ENCODE results near the gene EFNA5. TPM values are rescaled to one million over a fixed set of nuclear protein-coding genes. Genes with fewer than 3 reads are reported as not detected.
A peak's percentile ranks its signal among the peaks of the same experiment; 100 is the strongest.

The EFNA5 gene
- polyA plus RNA-seq, 4 donors = 0.54 to 3.5 (median 1.7) TPM; not detected in 1

DNA sequence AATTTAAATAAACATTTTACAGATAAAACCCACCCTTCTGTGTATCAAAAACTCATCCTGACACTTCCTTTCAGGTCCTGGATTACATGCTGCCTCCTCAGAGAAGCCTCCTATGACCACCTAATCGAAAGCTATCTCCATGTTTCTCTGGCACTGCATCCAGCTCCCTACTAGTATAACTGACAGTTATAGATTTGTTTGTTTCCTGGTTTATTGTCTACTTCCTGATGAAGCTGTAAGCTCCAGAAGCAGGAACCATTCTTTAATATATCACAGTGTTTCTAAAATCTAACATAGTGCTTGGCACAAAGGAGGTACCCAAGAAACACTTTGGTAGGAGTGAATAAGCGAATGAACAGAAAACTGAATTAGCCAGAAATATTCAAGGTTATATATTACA is 270.4 kb downstream of the EFNA5 start:
- H3K4me1 ChIP-seq (ENCODE audit: control insufficient read depth in 3 of 3, insufficient read depth in 2 of 3, low read depth in 1 of 3, low read length in 2 of 3) = no peaks in the 10 kb centered on the region
- FAIRE-seq = no peak
- no peaks in the 10 kb centered on the region for H3K36me3 ChIP-seq (ENCODE audit: control insufficient read depth in 3 of 3, insufficient read depth in 2 of 3, low read depth in 1 of 3, low read length in 3 of 3)
- no peak overlapping the region for H3K4me3 ChIP-seq (ENCODE audit: low read depth in 1 of 3, low read length in 3 of 3)
- no peaks in the 10 kb centered on the region for H3K27me3 ChIP-seq (ENCODE audit: control insufficient read depth in 3 of 3, insufficient read depth in 3 of 3, low read length in 3 of 3)
- no peaks in the 10 kb centered on the region for H3K9me3 ChIP-seq (ENCODE audit: control insufficient read depth in 2 of 2, insufficient read depth in 1 of 2, low read depth in 1 of 2, low read length in 1 of 2)
- no peak overlapping the region for H3K27ac ChIP-seq (ENCODE audit: low read depth in 1 of 3, low read length in 2 of 3)
- DNase-seq = no peak
- WGBS, 3 donors = 72 to 84% (median 77%) methylated on average over 2 of the region's 2 CpGs

DNA sequence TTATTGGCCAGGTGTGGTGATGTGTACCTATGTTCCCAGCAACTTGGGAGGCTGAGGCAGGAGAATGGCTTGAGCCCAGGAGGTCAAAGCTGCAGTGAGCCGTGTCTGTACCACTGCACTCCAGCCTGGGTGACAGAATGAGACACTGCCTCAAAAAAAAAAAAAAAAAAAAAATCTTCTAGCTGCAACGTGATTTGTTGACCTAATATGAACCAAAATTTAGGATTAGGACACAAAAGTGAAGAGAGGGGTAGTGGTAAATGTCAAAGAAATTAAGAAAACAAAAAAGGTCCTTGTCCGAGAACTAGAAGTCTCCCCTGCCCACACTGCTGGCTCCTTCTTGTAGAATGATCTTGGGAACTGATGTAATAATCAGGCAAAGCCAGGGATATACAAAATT is 272.0 kb downstream of the EFNA5 start:
- Histone ChIP-seq H3K27ac (ENCODE audit: low read depth in 1 of 3, low read length in 2 of 3) (no peak overlapping the region), H3K9me3 (ENCODE audit: control insufficient read depth in 2 of 2, insufficient read depth in 1 of 2, low read depth in 1 of 2, low read length in 1 of 2) (no peaks in the 10 kb centered on the region), H3K36me3 (ENCODE audit: control insufficient read depth in 3 of 3, insufficient read depth in 2 of 3, low read depth in 1 of 3, low read length in 3 of 3) (no peaks in the 10 kb centered on the region), H3K4me3 (ENCODE audit: low read depth in 1 of 3, low read length in 3 of 3) (no peak overlapping the region), H3K4me1 (ENCODE audit: control insufficient read depth in 3 of 3, insufficient read depth in 2 of 3, low read depth in 1 of 3, low read length in 2 of 3) (no peaks in the 10 kb centered on the region), H3K27me3 (ENCODE audit: control insufficient read depth in 3 of 3, insufficient read depth in 3 of 3, low read length in 3 of 3) (no peaks in the 10 kb centered on the region)
- FAIRE-seq = no peak
- no peak for DNase-seq
- 86 to 95% (median 93%) methylated on average over 3 of the region's 3 CpGs for WGBS, 3 donors

DNA sequence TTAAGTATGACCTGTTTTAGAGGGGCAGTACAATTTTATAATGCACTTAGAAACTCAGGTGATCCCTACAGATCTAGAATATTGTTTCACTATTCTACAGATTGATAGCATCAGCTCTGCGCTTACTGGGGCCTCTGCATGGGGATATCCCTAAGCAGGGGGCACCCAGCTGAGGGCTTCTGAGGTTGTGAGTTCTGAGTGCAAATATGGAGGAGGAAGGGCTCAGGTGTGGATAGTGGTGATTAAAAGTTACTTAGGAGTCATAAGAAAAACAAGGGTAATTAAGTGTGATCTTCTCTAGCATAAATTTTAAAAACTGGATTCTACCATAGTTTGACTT is 274.4 kb downstream of the EFNA5 start:
- H3K27ac ChIP-seq (ENCODE audit: low read depth in 1 of 3, low read length in 2 of 3) = no peak overlapping the region
- no peaks in the 10 kb centered on the region for H3K36me3 ChIP-seq (ENCODE audit: control insufficient read depth in 3 of 3, insufficient read depth in 2 of 3, low read depth in 1 of 3, low read length in 3 of 3)
- no peak for DNase-seq
- FAIRE-seq = no peak
- no peaks in the 10 kb centered on the region for H3K9me3 ChIP-seq (ENCODE audit: control insufficient read depth in 2 of 2, insufficient read depth in 1 of 2, low read depth in 1 of 2, low read length in 1 of 2)
- WGBS, 3 donors = 89 to 96% (median 95%) methylated on average over 1 of the region's 1 CpG
- no peak overlapping the region for H3K4me3 ChIP-seq (ENCODE audit: low read depth in 1 of 3, low read length in 3 of 3)
- H3K27me3 ChIP-seq (ENCODE audit: control insufficient read depth in 3 of 3, insufficient read depth in 3 of 3, low read length in 3 of 3) = no peaks in the 10 kb centered on the region
- H3K4me1 ChIP-seq (ENCODE audit: control insufficient read depth in 3 of 3, insufficient read depth in 2 of 3, low read depth in 1 of 3, low read length in 2 of 3) = no peaks in the 10 kb centered on the region

DNA sequence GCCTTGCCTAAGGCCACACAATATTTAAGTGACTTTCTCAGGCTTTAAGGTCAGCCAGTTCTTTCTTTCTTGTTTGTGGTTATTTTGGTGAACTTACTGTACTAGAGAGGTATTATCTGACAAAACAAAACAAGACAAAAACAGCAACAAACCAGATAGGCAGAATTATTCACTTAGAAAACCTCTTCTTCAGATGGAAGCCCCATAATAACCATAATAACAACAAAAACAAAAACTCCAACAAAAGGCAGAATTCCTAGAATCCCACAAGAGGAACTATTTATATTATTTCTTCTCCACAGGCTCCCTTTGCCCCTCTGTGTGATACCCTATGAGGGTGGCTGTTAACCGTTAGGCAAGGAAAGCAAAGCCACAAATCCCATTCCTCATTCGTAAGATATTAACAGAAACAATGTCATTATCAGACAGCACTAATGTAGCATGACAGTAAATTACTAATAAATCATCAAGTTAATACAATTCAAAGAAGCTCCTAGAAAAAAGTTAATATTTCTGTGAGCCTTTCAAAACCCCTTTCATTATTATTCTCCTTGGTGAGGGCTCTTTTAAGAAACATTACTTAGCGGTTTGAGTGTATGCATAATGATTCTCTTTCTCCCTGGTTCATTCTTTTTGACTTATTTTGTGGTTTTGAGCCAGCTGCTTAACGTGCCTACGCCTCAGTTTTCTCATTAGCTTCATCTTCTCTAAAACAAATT is 274.9 kb downstream of the EFNA5 start:
- FAIRE-seq (no peak), DNase-seq (no peak)
- no peak overlapping the region for H3K4me3 ChIP-seq (ENCODE audit: low read depth in 1 of 3, low read length in 3 of 3)
- no peak overlapping the region for H3K27ac ChIP-seq (ENCODE audit: low read depth in 1 of 3, low read length in 2 of 3)
- no peaks in the 10 kb centered on the region for H3K9me3 ChIP-seq (ENCODE audit: control insufficient read depth in 2 of 2, insufficient read depth in 1 of 2, low read depth in 1 of 2, low read length in 1 of 2)
- no peaks in the 10 kb centered on the region for H3K36me3 ChIP-seq (ENCODE audit: control insufficient read depth in 3 of 3, insufficient read depth in 2 of 3, low read depth in 1 of 3, low read length in 3 of 3)
- no peaks in the 10 kb centered on the region for H3K4me1 ChIP-seq (ENCODE audit: control insufficient read depth in 3 of 3, insufficient read depth in 2 of 3, low read depth in 1 of 3, low read length in 2 of 3)
- 71 to 83% (median 72%) methylated on average over 5 of the region's 5 CpGs for WGBS, 3 donors
- H3K27me3 ChIP-seq (ENCODE audit: control insufficient read depth in 3 of 3, insufficient read depth in 3 of 3, low read length in 3 of 3) = no peaks in the 10 kb centered on the region

DNA sequence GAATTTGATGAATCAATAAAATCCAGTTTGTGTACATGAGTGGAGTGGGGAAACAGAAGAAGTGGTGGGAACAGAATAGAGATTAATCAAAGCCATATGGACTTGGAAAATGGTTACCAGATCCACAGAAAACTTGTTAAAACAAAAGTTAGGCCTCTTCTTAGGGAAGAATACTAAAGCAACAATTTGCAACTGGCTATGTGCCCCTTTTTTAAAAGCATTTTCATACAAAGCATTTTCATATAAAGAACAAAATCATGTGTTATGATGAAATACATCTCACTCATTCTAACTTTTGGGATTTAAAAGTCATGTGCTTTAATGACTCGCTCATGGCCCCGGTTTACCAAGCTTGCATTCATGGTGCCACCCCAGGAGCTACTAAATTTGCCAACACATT is 276.9 kb downstream of the EFNA5 start:
- no peak for DNase-seq
- Histone ChIP-seq H3K36me3 (ENCODE audit: control insufficient read depth in 3 of 3, insufficient read depth in 2 of 3, low read depth in 1 of 3, low read length in 3 of 3) (no peaks in the 10 kb centered on the region), H3K9me3 (ENCODE audit: control insufficient read depth in 2 of 2, insufficient read depth in 1 of 2, low read depth in 1 of 2, low read length in 1 of 2) (no peaks in the 10 kb centered on the region), H3K27ac (ENCODE audit: low read depth in 1 of 3, low read length in 2 of 3) (no peak overlapping the region), H3K27me3 (ENCODE audit: control insufficient read depth in 3 of 3, insufficient read depth in 3 of 3, low read length in 3 of 3) (no peaks in the 10 kb centered on the region), H3K4me1 (ENCODE audit: control insufficient read depth in 3 of 3, insufficient read depth in 2 of 3, low read depth in 1 of 3, low read length in 2 of 3) (peaks cover 0 to 6% (median 4%) of the 10 kb centered on the region in 3 donors), H3K4me3 (ENCODE audit: low read depth in 1 of 3, low read length in 3 of 3) (no peak overlapping the region)
- no peak for FAIRE-seq
- 93 to 98% (median 95%) methylated on average over 2 of the region's 2 CpGs for whole genome bisulfite sequencing, 3 donors

DNA sequence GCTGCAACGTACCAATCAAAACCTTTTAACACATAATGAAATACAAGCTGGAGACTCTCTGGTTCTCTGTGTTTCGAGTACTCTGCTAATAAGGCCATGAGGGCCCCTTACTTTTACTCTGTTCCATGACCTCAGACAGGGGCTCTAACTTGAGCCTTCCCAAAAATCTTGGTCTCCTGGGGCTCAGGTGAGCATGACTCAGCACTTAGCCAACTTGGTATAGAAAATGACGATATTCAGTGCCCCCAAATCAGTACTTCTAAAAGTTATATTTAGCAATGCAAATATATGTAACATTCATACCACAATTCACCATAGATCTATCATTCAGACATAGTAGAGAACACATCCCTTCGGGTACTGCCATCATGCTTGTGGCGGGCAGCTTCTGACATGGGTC is 278.9 kb downstream of the EFNA5 start:
- no peak overlapping the region for H3K4me3 ChIP-seq (ENCODE audit: low read depth in 1 of 3, low read length in 3 of 3)
- H3K27ac ChIP-seq (ENCODE audit: low read depth in 1 of 3, low read length in 2 of 3) = no peak overlapping the region

DNA sequence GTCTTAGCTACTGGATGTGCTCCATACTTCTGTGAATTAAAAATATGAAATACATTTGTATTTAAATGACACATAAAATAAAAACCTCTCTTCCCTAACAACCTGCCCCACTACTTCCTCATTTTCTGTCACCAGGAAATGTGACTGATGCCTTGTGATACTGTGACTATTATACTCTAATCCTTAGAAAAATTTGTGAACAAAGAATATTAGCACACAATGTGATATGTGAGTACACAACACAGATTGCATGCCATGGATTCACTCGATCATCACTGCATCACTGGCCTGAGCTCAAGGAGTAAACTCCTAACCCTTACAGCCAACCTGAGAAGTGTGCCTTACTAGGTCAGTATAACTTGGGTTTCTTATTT is 281.0 kb downstream of the EFNA5 start:
- H3K4me3 ChIP-seq (ENCODE audit: low read depth in 1 of 3, low read length in 3 of 3) = no peak overlapping the region
- no peaks in the 10 kb centered on the region for H3K27me3 ChIP-seq (ENCODE audit: control insufficient read depth in 3 of 3, insufficient read depth in 3 of 3, low read length in 3 of 3)
- peaks cover 3 to 21% (median 17%) of the 10 kb centered on the region in 3 donors for H3K4me1 ChIP-seq (ENCODE audit: control insufficient read depth in 3 of 3, insufficient read depth in 2 of 3, low read depth in 1 of 3, low read length in 2 of 3)
- 66 to 90% (median 73%) methylated on average over 1 of the region's 1 CpG for WGBS, 3 donors
- DNase-seq (no peak), FAIRE-seq (no peak)
- H3K27ac ChIP-seq (ENCODE audit: low read depth in 1 of 3, low read length in 2 of 3) = no peak overlapping the region
- H3K36me3 ChIP-seq (ENCODE audit: control insufficient read depth in 3 of 3, insufficient read depth in 2 of 3, low read depth in 1 of 3, low read length in 3 of 3) = no peaks in the 10 kb centered on the region
- no peaks in the 10 kb centered on the region for H3K9me3 ChIP-seq (ENCODE audit: control insufficient read depth in 2 of 2, insufficient read depth in 1 of 2, low read depth in 1 of 2, low read length in 1 of 2)

More for the DNA sequence above, 278.9 kb downstream of the EFNA5 start:
- Histone ChIP-seq H3K27me3 (ENCODE audit: control insufficient read depth in 3 of 3, insufficient read depth in 3 of 3, low read length in 3 of 3) (no peaks in the 10 kb centered on the region), H3K36me3 (ENCODE audit: control insufficient read depth in 3 of 3, insufficient read depth in 2 of 3, low read depth in 1 of 3, low read length in 3 of 3) (no peaks in the 10 kb centered on the region), H3K9me3 (ENCODE audit: control insufficient read depth in 2 of 2, insufficient read depth in 1 of 2, low read depth in 1 of 2, low read length in 1 of 2) (no peaks in the 10 kb centered on the region), H3K4me1 (ENCODE audit: control insufficient read depth in 3 of 3, insufficient read depth in 2 of 3, low read depth in 1 of 3, low read length in 2 of 3) (peaks cover 3 to 21% (median 17%) of the 10 kb centered on the region in 3 donors)
- 94 to 95% (median 94%) methylated on average over 5 of the region's 5 CpGs for WGBS, 3 donors
- DNase-seq (no peak), FAIRE-seq (no peak)

DNA sequence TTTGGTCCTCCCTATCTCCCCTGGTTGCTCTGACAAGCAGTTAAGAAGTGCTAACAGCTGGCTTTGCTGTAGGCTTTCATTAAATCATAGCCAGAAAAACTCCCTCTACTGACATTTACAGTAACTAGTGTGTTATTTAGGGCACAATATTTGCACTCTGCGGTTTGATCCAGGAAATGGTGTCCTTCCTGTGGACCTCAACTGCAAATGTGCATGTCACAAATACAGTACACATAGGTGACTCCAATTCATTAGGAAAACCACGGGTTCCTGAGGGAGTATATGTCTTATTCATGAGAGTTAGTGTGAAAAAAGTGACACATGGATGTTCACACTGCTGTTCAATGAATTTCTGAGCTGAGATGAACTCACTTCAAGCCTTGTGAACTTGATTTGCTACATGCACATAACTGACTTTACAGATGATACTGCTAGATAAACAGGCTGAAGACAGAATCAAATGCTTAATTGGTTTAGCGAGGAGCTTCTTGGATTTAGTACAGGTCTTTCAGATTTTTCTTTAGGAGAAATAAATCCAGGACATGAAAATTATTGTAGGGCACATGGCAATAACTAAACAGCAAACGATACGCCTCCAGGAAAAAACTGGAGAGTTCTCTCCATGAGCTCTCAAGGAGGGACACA is 281.5 kb downstream of the EFNA5 start:
- 47 to 70% (median 54%) methylated on average over 5 of the region's 5 CpGs for WGBS, 3 donors
- DNase-seq (peak; percentile 35 to 37), FAIRE-seq (no peak)
- H3K4me1 ChIP-seq (ENCODE audit: control insufficient read depth in 3 of 3, insufficient read depth in 2 of 3, low read depth in 1 of 3, low read length in 2 of 3) = peaks cover 3 to 21% (median 17%) of the 10 kb centered on the region in 3 donors
- peak overlapping the region in 1 of 3 donors; percentile 21 for H3K27ac ChIP-seq (ENCODE audit: low read depth in 1 of 3, low read length in 2 of 3)
- no peak overlapping the region for H3K4me3 ChIP-seq (ENCODE audit: low read depth in 1 of 3, low read length in 3 of 3)
- H3K9me3 ChIP-seq (ENCODE audit: control insufficient read depth in 2 of 2, insufficient read depth in 1 of 2, low read depth in 1 of 2, low read length in 1 of 2) = no peaks in the 10 kb centered on the region
- no peaks in the 10 kb centered on the region for H3K36me3 ChIP-seq (ENCODE audit: control insufficient read depth in 3 of 3, insufficient read depth in 2 of 3, low read depth in 1 of 3, low read length in 3 of 3)
- no peaks in the 10 kb centered on the region for H3K27me3 ChIP-seq (ENCODE audit: control insufficient read depth in 3 of 3, insufficient read depth in 3 of 3, low read length in 3 of 3)
